DMS53 (cell line): ENCODE measurements around the gene MRPL10.

Source experiments
- DNase-seq: peaks from one replicate; lab custom pipeline; 2025; lab: John Stamatoyannopoulos, UW

Gene MRPL10

GRCh38 chr17:47839071-47839470 is 7.7 kb upstream of the MRPL10 start:
- DNase-seq = no peak

DNA sequence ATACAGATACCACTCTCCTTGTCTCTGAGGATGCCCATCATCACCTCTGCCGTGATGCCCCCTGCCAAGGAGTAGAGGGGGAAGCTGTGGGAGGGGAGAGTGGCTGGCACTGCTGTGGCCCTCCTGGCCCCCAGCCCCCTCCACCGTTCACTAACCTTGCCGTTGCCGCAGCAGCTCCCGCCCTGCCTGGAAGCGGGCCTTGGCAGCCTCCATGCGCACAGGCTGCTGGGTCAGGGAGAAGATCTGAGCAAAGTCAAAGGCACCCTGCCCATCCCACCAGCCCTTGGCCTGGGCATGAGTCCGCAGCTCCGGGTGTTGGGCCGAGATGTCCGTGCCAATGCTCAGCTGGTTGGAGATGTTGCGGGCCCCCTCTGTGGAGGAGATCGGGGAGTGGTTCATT is 7.3 kb upstream of the MRPL10 start:
- DNase-seq = no peak

DNA sequence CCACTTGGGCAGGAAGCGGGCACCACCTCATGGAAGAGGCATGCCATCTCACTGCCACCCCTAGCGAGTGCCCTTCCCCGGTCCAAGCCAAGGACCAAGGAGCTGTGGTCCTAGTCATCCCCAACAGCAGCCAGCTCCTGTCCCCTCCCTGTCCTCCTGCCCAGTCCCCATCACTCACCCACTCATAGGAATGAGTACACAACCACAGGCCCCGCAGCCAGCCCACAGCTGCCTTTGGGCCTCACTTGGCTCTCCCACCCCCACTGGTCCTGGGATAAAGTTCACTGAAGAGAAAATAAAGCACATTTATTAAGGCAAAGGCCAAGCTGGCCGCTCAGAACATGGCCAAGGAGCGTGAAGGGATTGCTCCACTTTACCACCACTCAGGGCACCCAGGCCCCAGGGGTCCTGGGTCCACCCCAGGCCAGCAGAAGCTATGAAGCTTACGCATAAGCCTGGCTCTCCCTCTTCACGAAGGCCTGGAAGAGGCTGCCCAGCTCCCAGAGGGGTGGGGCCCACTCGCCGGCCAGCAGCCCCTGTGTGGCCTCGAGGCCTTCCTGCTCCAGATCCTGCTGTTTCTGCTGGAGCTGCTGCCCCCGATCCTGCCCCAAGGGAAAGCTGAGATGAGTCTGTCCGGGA is 6.2 kb upstream of the MRPL10 start:
- no peak for DNase-seq

DNA sequence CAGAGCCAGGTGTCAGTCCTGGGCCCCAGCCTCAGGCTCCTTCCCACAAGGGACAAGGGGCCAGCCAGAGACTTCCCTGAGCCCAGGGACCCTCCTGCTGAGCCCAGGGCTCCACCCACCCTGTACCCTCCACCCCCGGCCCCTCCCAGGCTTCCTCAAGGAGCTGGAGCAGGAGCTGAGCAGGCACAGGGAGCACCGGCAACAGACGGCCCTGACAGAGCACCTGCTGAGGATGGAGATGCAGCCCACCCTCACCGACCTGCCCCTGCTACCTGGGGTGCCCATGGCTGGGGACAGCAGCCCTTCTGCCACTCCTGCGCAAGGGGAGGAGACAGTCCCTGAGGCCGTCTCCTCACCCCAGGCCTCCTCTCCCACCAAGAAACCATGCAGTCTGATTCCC is 5.3 kb upstream of the MRPL10 start:
- DNase-seq = no peak

- DNase-seq = no peak
Measured at GRCh38 chr17:47834756-47835155, 3.4 kb upstream of the MRPL10 start.

DNA sequence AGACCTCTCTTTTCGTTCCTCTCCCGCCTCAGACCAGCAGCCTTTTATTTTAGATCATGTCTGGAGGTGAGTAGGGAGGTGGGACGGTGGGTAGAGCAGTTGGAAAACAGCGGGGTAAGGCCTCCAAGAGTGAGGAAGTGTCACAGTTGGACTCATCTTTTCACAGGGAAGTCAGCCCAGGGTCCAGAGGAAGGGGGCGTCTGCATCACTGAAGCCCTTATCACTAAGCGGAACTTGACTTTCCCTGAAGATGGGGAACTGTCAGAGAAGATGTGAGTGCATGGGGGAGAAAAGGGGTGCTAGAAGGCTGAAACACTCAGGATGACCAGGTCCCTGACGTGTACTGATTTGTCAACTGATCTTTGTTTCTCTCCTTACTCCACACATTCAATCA is 590 bp upstream of the MRPL10 start:
- peak; percentile 62 for DNase-seq

DNA sequence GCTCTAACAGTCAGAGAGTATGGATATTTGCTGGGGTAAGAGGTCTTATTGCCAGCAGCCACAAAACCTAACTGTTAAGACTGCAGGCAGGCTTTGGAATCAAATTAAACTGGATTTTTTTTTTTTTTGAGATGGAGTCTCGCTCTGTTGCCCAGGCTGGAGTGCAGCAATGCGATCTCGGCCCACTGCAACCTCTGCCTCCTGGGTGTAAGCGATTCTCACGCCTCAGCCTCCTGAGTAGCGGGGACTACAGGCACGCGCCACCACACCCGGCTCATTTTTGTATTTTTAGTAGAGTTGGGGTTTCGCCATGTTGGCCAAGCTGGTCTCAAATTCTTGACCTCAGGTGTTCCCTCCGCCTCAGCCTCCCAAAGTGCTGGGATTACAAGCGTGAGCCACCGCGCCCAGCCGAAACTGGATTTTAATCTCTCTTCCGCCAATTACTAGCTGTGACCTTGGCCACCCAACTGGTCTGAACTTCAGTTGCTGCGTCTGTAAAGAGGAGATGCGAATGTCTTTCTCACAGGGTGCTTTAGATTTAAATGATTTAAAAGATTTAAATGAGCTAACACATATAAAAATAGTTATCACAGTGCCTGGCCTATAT is 842 bp downstream of the MRPL10 start:
- DNase-seq = no peak

DNA sequence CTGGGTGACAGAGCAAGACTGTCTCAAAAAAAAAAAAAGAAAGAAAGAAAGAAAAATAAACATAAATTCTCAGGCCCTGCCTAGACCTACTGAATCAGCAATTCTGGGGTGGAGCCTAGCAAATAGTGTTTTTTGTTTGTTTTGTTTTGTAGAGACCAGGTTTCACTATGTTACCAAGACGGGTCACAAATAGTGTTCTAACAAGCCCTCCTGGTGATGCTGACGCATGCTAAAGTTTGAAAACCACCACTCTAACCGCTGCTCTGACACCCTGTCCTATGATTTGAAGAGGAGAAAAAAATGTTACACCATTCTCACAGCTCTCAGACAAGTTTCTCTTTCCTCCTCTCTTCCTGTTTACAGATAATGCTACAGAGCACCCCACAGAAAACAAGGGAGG is 1.5 kb downstream of the MRPL10 start:
- no peak for DNase-seq

DNA sequence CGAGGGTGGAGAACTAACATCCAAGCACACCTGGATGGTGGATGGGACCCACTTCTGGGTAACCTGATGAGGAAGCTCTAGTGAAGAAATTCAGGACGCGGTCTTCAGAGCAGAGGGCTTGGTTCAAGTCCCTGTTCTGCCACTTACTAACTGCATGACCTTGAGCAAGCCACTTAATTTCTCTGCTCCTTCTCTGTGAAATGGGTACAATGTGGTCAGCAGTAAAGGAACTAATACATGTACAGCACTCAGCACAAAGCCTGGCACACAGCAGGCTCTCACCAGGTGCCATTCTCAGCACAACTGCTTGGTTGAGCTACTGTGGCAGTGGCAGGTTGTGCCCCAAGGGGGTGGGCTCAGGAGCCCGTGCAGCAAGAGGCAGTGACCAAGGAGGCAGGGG is 7.8 kb downstream of the MRPL10 start:
- DNase-seq = no peak

- no peak for DNase-seq
Measured at GRCh38 chr17:47822785-47823184, 8.6 kb downstream of the MRPL10 start.

DNA sequence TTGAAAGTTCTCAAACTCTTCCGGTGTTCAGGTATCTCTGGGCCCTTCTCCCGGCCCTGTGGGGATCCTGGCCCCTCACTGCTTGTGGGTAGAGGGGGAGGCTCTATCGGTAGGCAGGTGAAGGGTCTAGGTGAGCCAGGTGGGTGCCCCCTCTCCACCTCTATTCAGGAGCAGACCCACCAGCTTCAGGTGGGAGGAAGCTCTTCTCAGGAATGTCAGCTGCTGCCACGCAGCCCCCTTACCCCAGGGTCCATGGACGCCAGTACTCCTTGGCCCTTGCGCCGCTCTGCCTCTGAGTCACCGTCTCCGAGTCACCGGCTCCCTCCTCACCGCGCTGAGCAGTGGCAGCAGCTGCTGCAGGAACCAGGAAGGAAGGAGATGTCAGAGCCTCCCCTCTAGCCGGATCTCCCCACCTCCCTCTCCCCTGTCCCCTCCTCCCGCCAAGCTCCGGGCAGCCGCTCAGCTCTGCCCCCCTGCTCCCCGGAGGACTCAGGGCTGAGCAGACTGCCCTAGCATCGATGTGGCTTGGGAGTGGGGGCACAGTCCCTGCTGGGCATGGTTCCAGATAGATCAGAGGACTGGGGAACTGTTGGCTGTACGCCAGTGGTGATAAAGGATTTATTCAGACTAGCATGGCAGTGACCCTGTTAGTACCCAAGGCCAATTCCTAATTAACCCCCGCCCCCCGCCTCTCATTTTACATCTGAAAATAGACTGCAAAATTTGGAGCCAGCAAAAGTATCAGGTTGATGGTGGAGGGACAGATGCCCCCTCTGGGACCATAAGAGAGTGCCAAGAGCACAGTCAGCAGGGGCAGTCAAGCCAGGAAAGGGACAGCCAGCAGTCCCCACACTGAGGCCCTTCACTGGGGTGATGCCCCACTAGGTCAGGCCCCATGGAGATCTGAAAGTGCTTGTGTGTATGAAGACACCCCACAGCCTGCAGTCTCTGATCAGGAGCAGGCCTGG is 9.6 kb downstream of the MRPL10 start, which contains the start of gene OSBPL7:
OSBPL7 (minus strand) TSS at position 371 of the 968 bp plus-strand sequence. CDS start 1,516 bp downstream, outside the sequence.
- peak; percentile 93 for DNase-seq

- no peak for DNase-seq
Measured at GRCh38 chr17:47821031-47821423, 10.3 kb downstream of the MRPL10 start.

- no peak for DNase-seq
Measured at GRCh38 chr17:47820033-47820789, 11.1 kb downstream of the MRPL10 start.

GRCh38 chr17:47819475-47819874 is 11.9 kb downstream of the MRPL10 start:
- no peak for DNase-seq

GRCh38 chr17:47818002-47818695 is 13.2 kb downstream of the MRPL10 start:
- no peak for DNase-seq

- DNase-seq = no peak
Measured at GRCh38 chr17:47816947-47817346, 14.4 kb downstream of the MRPL10 start.

DNA sequence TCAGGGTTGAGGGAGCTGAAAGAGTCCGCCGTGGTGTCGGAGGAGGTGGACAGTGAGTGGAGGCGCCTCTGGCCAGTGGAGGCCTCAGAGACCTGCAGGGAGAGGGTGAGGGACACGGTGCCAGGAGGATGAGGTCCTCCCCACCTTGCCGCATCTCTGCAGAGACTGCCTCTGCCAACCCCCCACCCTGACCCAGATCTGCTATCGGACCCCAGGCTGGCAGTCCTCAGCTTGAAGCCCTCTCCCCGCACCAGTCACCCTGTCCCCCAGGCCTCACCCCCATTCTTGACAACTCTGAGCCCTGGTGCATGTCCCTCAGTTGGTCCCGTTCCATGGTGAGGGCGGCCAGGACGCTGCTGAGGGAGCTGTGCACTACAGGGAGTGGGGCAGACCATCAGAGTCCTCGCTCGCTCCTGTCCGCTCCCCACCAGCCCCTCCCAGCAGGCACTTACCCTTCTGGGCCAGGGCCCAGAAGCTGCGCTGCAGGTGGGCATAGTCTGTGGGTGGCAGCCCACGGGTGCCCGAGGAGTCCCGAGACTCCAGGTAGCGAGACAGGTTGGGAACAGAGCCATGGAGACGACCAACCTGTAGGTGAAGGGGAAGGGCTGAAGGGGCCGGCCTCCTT is 15.1 kb downstream of the MRPL10 start:
- DNase-seq = no peak

DNA sequence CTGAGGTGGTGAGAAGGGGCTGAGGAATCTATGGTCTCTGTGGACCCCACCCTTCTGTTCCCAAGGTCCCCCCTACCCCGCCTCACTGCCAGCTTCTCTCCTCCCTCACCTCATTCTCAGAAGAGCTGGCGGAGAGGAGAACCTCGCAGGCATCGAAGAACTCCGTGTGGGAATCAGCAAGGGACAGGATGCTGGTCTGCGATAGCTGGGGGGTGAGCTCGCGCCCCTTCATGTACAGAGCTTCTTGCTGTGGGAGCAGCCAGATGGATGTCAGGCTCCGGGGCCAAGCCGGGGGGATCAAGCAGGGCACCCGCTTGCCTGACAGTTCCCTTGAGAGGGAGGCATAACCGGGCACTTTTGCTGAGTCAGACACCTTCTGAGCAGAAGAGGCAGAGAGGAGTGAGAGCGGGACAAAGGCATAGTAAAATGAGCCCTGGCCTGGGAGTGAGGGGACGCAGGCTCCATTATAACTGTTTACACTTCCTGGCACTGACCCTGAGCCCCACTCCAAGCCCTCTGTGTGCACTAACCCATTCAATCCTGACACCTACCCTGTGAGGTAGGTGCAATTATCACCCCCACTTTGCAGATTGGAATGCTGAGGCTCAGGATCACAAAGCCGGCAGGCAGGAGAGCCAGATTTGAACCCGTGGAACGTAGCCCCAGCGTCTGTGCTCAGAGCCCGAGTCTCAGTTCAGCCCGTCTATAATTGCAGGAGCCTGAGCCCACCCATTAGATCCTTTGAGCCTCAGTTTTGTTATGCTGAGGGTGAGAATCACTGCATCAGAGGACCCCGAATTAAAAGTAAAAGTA is 16.0 kb downstream of the MRPL10 start:
- DNase-seq = no peak

GRCh38 chr17:47813512-47814031 is 17.8 kb downstream of the MRPL10 start:
- no peak for DNase-seq

GRCh38 chr17:47813077-47813476 is 18.3 kb downstream of the MRPL10 start:
- no peak for DNase-seq
